HFF-Myc (cell line): ENCODE results near the gene TXNRD2.

Experiments
- DNase-seq: peaks from one replicate; pipeline ENCODE4 v3.0.0-alpha.2; 2011; ENCODE audit warnings: low read depth; ENCODE audit errors: extremely low read depth
- H3K4me3 ChIP-seq: replicated peaks from 2 replicates; pipeline ENCODE4 v1.5.1; 2011; ENCODE audit warnings: low read depth, mild to moderate bottlenecking, control low read depth, low read length
- TF ChIP-seq, protein P1 (sequence below): IDR thresholded peaks from 2 replicates; pipeline ENCODE4 v1.5.1; 2012; ENCODE audit warnings: mild to moderate bottlenecking, low read depth, low read length, control low read depth; ENCODE audit errors: missing control alignments

Gene TXNRD2

DNA sequence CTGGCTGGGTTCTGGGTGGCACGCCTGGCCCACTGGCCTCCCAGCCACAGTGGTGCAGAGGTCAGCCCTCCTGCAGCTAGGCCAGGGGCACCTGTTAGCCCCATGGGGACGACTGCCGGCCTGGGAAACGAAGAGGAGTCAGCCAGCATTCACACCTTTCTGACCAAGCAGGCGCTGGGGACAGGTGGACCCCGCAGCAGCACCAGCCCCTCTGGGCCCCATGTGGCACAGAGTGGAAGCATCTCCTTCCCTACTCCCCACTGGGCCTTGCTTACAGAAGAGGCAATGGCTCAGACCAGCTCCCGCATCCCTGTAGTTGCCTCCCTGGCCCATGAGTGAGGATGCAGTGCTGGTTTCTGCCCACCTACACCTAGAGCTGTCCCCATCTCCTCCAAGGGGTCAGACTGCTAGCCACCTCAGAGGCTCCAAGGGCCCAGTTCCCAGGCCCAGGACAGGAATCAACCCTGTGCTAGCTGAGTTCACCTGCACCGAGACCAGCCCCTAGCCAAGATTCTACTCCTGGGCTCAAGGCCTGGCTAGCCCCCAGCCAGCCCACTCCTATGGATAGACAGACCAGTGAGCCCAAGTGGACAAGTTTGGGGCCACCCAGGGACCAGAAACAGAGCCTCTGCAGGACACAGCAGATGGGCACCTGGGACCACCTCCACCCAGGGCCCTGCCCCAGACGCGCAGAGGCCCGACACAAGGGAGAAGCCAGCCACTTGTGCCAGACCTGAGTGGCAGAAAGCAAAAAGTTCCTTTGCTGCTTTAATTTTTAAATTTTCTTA, 27.7 kb upstream of the TXNRD2 start:
- TF ChIP-seq, protein P1, sequence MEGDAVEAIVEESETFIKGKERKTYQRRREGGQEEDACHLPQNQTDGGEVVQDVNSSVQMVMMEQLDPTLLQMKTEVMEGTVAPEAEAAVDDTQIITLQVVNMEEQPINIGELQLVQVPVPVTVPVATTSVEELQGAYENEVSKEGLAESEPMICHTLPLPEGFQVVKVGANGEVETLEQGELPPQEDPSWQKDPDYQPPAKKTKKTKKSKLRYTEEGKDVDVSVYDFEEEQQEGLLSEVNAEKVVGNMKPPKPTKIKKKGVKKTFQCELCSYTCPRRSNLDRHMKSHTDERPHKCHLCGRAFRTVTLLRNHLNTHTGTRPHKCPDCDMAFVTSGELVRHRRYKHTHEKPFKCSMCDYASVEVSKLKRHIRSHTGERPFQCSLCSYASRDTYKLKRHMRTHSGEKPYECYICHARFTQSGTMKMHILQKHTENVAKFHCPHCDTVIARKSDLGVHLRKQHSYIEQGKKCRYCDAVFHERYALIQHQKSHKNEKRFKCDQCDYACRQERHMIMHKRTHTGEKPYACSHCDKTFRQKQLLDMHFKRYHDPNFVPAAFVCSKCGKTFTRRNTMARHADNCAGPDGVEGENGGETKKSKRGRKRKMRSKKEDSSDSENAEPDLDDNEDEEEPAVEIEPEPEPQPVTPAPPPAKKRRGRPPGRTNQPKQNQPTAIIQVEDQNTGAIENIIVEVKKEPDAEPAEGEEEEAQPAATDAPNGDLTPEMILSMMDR, result no peak
- H3K4me3 ChIP-seq, result no peak overlapping the region
- DNase-seq, result no peak

DNA sequence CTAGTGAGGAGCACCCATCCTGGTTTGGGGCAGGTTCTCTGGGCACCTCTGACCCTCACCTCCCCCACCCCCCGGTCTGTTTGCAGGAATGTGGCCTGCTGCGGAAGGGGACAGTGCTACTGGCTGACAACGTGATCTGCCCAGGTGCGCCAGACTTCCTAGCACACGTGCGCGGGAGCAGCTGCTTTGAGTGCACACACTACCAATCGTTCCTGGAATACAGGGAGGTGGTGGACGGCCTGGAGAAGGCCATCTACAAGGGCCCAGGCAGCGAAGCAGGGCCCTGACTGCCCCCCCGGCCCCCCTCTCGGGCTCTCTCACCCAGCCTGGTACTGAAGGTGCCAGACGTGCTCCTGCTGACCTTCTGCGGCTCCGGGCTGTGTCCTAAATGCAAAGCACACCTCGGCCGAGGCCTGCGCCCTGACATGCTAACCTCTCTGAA, 26.9 kb upstream of the TXNRD2 start:
- H3K4me3 ChIP-seq, result no peak overlapping the region
- DNase-seq, result no peak
- TF ChIP-seq, protein P1, result no peak

DNA sequence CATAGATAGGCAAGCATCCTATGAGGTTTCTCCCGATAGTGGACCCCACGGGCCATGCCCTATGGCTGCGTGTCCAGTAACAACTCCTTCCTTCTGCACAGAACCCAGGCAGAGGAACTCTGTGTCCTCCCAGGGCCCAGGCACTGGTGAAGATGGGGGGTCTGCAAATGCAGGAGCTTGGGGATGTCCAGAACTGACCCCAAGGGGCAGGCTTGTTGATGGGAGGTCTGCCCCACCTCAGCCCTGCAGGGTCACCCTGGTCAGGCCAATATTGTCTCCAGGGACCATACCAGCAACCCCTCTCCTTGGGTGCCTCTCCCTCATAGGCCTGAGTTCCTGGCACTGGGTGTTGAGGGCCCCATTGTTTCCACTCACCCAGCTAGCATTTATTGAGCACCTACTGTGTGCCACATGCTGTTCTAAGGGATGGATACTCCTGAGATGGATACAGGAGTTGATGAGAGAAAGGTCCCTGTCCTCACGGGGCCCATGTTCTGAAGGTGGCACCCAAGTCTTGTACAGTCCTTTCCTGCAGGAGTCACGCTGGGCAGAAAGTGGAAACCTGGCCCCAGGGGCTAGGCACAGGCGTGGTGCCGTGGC, 26.3 kb upstream of the TXNRD2 start:
- TF ChIP-seq, protein P1, result no peak
- DNase-seq, result no peak
- no peak overlapping the region for H3K4me3 ChIP-seq

DNA sequence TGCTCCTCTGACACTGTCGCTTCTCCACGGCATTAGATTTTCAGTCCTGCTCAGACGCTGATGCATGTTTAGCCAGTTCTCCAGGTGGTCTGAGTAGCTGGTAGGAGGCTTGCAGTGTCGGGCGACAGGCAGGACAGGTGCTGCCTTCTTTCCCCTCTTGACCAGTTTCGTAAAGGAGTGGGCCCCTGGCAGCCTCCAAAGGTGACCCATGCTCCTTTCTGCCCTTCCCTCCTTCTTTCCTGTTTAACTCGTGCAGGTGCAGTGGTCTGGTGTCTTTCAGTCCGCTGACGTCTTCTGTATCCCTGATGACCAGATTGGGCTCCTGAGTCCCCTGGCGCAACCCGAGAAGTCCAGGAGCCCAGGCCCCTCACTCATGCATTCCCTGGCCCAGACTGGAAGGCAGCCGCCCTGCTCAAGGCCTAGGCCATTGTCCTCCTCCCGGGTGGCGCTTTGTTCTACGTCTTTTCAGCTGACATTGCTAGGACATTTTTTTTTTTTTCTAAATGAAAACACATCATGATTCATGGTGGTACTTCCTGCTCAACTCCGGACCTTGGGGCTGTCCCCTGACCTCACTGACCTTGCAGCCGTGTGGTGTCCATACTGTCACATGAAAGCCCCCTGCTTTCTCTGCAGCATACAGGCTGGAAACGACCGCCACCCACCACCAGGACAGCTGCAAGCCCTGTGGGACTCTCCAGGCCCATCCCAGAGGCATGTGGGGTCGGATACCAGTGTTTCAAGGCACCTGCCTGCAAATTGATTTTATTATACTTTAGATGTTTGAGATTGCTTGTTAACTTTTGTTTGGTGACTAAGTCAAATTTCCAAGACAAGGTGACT, 25.5 kb upstream of the TXNRD2 start:
- TF ChIP-seq, protein P1, result no peak
- no peak for DNase-seq
- H3K4me3 ChIP-seq, result no peak overlapping the region

DNA sequence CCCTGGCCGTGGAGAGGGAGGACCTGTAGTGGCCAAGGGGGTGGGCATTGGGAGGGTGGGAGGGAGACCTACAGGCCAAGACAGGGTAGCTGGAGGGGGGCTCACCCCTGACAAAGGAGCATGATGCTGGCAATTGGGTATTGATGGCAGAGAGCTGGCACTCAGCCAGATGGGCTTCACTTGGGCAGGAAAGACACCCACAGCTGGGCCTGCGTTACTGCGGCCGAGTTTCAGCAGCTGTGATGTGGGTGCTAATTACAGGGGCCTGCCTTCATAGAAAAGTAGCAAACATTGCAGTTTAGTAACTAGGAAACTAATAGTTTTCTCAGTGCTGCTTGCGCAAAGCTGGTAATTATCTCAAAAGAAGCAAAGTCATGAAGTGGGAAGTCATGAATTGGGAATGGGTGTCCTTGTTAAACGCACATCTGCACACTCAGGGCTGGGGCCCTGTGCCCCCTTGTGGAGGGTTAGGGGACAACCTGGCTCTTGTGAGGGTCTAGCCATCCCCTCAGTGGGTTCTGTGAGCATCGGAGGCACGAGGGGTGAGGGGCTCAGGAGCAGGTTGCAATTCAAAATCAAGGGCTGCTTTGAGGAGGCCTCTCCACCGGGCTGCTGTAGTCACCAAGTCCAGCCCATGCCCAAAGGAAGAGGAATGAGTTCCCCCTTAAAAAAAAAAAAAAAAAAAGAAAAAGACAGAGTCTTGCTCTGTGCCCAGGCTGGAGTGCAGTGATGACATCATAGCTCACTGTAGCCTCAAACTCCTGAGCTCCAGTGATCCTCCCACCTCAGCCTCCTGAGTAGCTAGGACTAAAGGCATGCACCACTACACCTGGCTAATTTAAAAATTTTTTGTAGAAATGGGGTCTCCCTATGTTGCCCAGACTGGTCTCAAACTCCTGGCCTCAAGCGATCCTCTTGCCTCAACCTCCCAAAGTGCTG, 24.4 kb upstream of the TXNRD2 start:
- no peak overlapping the region for H3K4me3 ChIP-seq
- TF ChIP-seq, protein P1, result peak; percentile 57
- no peak for DNase-seq
